ENCODE results near the gene GPX5. TPM values are rescaled to one million over a fixed set of nuclear protein-coding genes. Genes with fewer than 3 reads are reported as not detected.

Gene GPX5
- total and polyA plus RNA-seq, 10 of the 15 experiments (the other 5 are each of a cell fraction or from before 2014, with no cell fraction given), result not detected

DNA sequence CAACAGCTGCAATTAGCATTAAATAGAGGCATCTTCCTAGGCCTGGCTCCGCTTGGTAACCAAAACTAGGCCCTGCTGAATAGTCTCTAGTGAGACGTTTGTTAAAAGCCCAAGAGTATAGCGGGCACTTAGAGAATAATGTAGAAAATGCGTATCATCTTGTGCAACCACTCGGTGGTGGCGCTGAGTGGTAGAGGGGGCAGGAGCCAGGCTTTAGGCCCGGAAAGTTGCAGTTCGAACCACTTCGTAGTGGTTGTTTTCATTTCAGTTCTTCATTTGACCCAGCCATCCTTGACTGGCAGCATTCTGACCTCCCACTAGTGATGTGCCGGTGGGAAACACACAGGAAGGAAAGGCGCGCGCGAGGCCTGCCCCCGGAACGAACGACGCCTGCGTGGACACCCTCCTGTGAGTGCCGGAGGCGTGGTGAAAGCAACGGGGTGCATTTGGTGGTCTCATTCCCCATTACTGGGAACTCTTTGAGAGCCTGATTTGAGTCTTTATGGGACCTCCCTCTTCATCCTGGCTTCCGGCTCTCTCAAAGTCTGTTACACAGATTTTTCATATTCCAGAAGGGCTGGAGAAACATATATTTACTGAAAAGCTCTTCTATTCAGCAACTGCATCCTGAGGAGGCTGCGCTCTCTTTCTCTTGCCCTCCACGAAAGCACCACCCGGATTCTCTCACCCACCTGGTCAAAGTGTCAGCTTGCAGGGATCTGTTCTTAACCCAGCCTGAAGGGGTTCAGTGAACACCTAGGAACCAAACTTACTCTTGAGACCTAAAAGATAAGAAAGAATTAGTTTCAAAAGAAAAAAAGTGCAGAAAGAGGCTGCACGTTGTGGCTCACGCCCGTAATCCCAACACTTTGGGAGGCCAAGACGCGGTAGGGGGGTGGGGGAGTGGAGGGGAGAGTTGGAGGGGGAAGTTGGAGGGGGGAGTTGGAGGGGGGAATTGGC is 18.2 kb downstream of the GPX5 start:
- Histone ChIP-seq H3K79me2 (ENCODE audit: control insufficient read depth, insufficient read depth, low read length) (no peaks in the 10 kb centered on the region), H3K36me3 (ENCODE audit: control insufficient read depth in 2 of 2, insufficient read depth in 2 of 2, low read length in 1 of 2) (no peaks in the 10 kb centered on the region), H4K20me1 (ENCODE audit: control insufficient read depth, insufficient read depth) (no peaks in the 10 kb centered on the region), H3K4me2 (ENCODE audit: control insufficient read depth, insufficient read depth) (peak overlapping the region; percentile 19), H3K9me3 (replicated peaks; ENCODE audit: control insufficient read depth, insufficient read depth, low read length) (no peaks in the 10 kb centered on the region; the same call in 2 of the 3 replicates), H3K4me3 (peak overlapping the region; percentile 61), H3K4me1 (ENCODE audit: control insufficient read depth, insufficient read depth, low read length) (no peaks in the 10 kb centered on the region), H3K27me3 (replicated peaks in 1 of 2; ENCODE audit: control insufficient read depth in 2 of 2, insufficient read depth in 2 of 2, low read length in 1 of 2) (no peaks in the 10 kb centered on the region), H2AFZ (ENCODE audit: control insufficient read depth, low read depth, low read length) (peak overlapping the region; percentile 89), H3K9ac (ENCODE audit: control insufficient read depth, insufficient read depth, low read length) (peak overlapping the region; percentile 23; the same call in 1 of the 2 replicates), H3K27ac (ENCODE audit: control insufficient read depth, insufficient read depth) (no peak overlapping the region)
- FAIRE-seq (no peak), DNase-seq (ENCODE audit: low read depth, low spot score) (no peak), ATAC-seq (peak; percentile 59)
- no peak for TF ChIP-seq CREM (IDR thresholded peaks at IDR 0.05; ENCODE audit: low read depth)
- 0 out of 2 replicates have a peak, but pooled peaks have one; percentile 66 for TF ChIP-seq ZNF24 (IDR thresholded peaks at IDR 0.05)
- 0 out of 2 replicates have a peak, but pooled peaks have one; percentile 27 for TF ChIP-seq DPF2 (IDR thresholded peaks at IDR 0.05)
- TF ChIP-seq, protein P1, sequence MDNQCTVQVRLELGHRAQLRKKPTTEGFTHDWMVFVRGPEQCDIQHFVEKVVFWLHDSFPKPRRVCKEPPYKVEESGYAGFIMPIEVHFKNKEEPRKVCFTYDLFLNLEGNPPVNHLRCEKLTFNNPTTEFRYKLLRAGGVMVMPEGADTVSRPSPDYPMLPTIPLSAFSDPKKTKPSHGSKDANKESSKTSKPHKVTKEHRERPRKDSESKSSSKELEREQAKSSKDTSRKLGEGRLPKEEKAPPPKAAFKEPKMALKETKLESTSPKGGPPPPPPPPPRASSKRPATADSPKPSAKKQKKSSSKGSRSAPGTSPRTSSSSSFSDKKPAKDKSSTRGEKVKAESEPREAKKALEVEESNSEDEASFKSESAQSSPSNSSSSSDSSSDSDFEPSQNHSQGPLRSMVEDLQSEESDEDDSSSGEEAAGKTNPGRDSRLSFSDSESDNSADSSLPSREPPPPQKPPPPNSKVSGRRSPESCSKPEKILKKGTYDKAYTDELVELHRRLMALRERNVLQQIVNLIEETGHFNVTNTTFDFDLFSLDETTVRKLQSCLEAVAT (IDR thresholded peaks at IDR 0.05), result 0 out of 2 replicates have a peak, but pooled peaks have one; percentile 26
- TF ChIP-seq CEBPB (IDR thresholded peaks at IDR 0.05; ENCODE audit: borderline replicate concordance in 1 of 2, low read depth in 2 of 2, low read length in 2 of 2), result no peak
- no peak for TF ChIP-seq GATAD2B (conservative IDR thresholded peaks at IDR 0.05; ENCODE audit: low read depth)
- no peak for TF ChIP-seq RAD51 (IDR thresholded peaks at IDR 0.05)
- peak; percentile 71; the same call in 1 of the 2 replicates for TF ChIP-seq PAX5 (IDR thresholded peaks at IDR 0.05; ENCODE audit: borderline replicate concordance, low read depth, low read length)
- no peak for TF ChIP-seq FOS (IDR thresholded peaks at IDR 0.05; ENCODE audit: borderline replicate concordance, extremely low read depth, insufficient read length)
- intact Hi-C loops (cut with micrococcal nuclease; ENCODE audit: unreplicated experiment), result loop anchor here (2.0 to 5.0 kb wide), 3 partner anchors 43 to 145 kb away; partner anchors contain the start of gene ZSCAN12
- whole genome bisulfite sequencing (ENCODE audit: insufficient coverage, insufficient replicate concordance, low lambda C conversion rate, missing lambda C conversion rate), result 23% methylated on average over 31 of the region's 31 CpGs
- no TSS peak for BruUV-seq (replicated peaks)
- in situ Hi-C loops (cut with MboI), result no loop called here
- ChIA-PET CTCF (interaction anchor here (1.8 kb wide), 1 partner anchor 17 kb away, joined by 6 read pairs; no protein-coding TSS in a partner anchor), RAD21 (ENCODE audit: unreplicated experiment) (no interaction called here), POLR2A (no interaction called here), SMC1A (ENCODE audit: uncharacterized antibody, unreplicated experiment) (interaction anchor here (0.8 to 1.6 kb wide), 2 partner anchors 17 to 185 kb away, joined by 3 to 5 read pairs; no protein-coding TSS in a partner anchor)
